SU-DHL-6 (cell line): Measurements from ENCODE around the gene MEDAG.

Experiments
- CTCF ChIP-seq: fragments of 200-600 bp; sonication (generic); IDR thresholded peaks from one replicate; pipeline ENCODE4 v1.5.1; 2017; ENCODE audit warnings: antibody characterized with exemption, mild to moderate bottlenecking, low read length, moderate library complexity; ENCODE audit not compliant: insufficient read depth, poor library complexity, severe bottlenecking
- EZH2phosphoT487 ChIP-seq: fragments of 200-600 bp; sonication (generic), shearing (Covaris generic); conservative IDR thresholded peaks from 2 replicates; pipeline ENCODE4 v1.6.1; 2018; ENCODE audit warnings: mild to moderate bottlenecking, antibody characterized with exemption, low read length, moderate library complexity, mixed read lengths

DNA sequence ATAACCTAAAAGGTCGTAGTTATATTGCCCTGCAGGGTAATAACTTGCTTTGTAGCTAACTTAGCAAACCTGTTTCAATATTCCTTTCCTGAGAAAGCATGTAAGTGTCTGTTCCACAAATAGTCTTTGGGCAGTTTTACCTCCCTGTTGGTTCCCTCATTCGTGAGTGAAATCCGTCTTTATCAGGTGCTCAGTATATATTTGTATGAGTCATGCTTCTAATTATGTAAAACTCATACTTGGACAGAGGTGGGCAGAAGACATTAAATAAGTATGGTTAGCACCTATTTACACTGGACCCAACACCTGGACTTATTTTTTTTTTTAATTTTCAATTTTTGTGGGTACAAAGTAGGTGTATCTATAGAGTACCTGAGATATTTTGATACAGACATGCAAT lies 44.9 kb upstream of the MEDAG start:
- TF ChIP-seq CTCF, result no peak
- TF ChIP-seq EZH2phosphoT487, result no peak
